Measurements from ENCODE around the gene CD38. TPM values are rescaled to one million over a fixed set of nuclear protein-coding genes. Genes with fewer than 3 reads are reported as not detected.

Gene CD38
- total RNA-seq, 1 experiment from 2014 or later, result 0.07 TPM

DNA sequence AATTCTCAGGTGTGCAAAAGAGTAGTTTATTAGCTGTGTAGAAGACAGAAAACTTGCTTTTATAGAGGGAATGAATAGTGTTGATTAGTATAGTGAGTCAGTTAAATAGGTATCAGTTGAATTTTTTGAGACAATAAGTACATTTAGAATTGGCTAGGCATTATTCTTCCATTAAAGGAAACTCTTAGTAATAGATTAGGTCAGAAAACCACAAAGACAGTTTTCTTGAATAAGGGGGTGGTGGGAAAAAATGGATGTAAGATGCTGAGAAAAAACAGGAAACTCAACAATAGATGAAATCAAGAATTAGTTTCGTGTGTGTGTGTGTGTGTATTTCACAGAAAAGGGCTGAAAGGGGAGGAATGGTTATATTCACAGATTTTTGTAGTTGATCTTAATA lies 16.8 kb downstream of the CD38 start:
- H2BK20ac ChIP-seq (ENCODE audit: low read depth, low read length, poor library complexity, severe bottlenecking), result no peak overlapping the region
- H3K79me2 ChIP-seq (ENCODE audit: insufficient read depth, low read length), result no peaks in the 10 kb centered on the region
- no peaks in the 10 kb centered on the region for H3K23me2 ChIP-seq (ENCODE audit: insufficient read length, low read depth, low read length, poor library complexity, severe bottlenecking)
- no peaks in the 10 kb centered on the region for H3K79me1 ChIP-seq (ENCODE audit: insufficient read depth, low read depth, low read length, poor library complexity, severe bottlenecking)
- no peak overlapping the region for H2AK5ac ChIP-seq (ENCODE audit: insufficient read length, low read length)
- peaks cover 2 to 6% of the 10 kb centered on the region in 2 experiments; a peak in 1 of 4 replicates for H3K4me1 Mint-ChIP-seq
- no peak overlapping the region for H3K4me2 ChIP-seq (ENCODE audit: insufficient read depth, insufficient read length, low read length)
- H2BK120ac ChIP-seq (ENCODE audit: low read depth, low read length, poor library complexity, severe bottlenecking), result no peak overlapping the region
- H3K14ac ChIP-seq (ENCODE audit: insufficient read depth, low read length), result no peak overlapping the region
- TF ChIP-seq CTCF (conservative IDR thresholded peaks at IDR 0.05), result no peak
- no peaks in the 10 kb centered on the region for H4K20me1 ChIP-seq (ENCODE audit: control insufficient read depth, insufficient read depth, insufficient read length)
- H3T11ph ChIP-seq (ENCODE audit: low read length), result no peak overlapping the region
- DNase-seq, result no peak
- no peak overlapping the region for H3K23ac ChIP-seq (ENCODE audit: insufficient read length, low read depth, low read length)
- no peaks in the 10 kb centered on the region for H3K27me3 Mint-ChIP-seq (ENCODE audit: low read depth)
- no CpG with 5 or more reads among the region's 1 CpG for WGBS (ENCODE audit: extremely low coverage, insufficient read length, low lambda C conversion rate)
- no peaks in the 10 kb centered on the region for H3K27me3 ChIP-seq (ENCODE audit: insufficient read depth, low read length)
- no peaks in the 10 kb centered on the region for H3K9me3 ChIP-seq (ENCODE audit: control insufficient read depth, low read depth, low read length)
- no peak overlapping the region for H3K27ac Mint-ChIP-seq
- no peak overlapping the region for H3K27ac ChIP-seq (ENCODE audit: insufficient read length, low read depth, low read length)
- H3K9me3 Mint-ChIP-seq, result peaks cover 10 to 17% of the 10 kb centered on the region in 2 experiments
- H2BK15ac ChIP-seq (ENCODE audit: low read depth, low read length), result no peak overlapping the region
- H2BK12ac ChIP-seq (ENCODE audit: insufficient read length, low read depth, low read length), result no peak overlapping the region
- no peak overlapping the region for H3K9ac ChIP-seq (ENCODE audit: extremely low read depth, insufficient read length, low read length)
- H4K91ac ChIP-seq (ENCODE audit: insufficient read length, low read depth, low read length), result no peak overlapping the region
- H2BK5ac ChIP-seq (ENCODE audit: insufficient read length, low read length), result no peak overlapping the region
- no peak overlapping the region for H3K56ac ChIP-seq (ENCODE audit: insufficient read length, low read depth, low read length)
- H2AFZ ChIP-seq (ENCODE audit: low read length), result no peak overlapping the region
- no peak overlapping the region for H4K8ac ChIP-seq (replicated peaks; ENCODE audit: insufficient read length, low read depth, low read length)
- H3K4ac ChIP-seq (ENCODE audit: low read depth, low read length), result no peak overlapping the region
- H3K4me3 Mint-ChIP-seq, result no peak overlapping the region
- no peaks in the 10 kb centered on the region for H3K4me1 ChIP-seq (ENCODE audit: insufficient read depth, low read length)
- H3K36me3 Mint-ChIP-seq (ENCODE audit: insufficient read depth in 1 of 3, low read depth in 3 of 3), result peaks cover 0 to 5% (median 2%) of the 10 kb centered on the region in 3 experiments; a peak in 2 of 7 replicates
- H4K5ac ChIP-seq (ENCODE audit: insufficient read length, low read depth, low read length), result no peak overlapping the region
- H3K18ac ChIP-seq (ENCODE audit: insufficient read length, low read depth, low read length), result no peak overlapping the region

All from H9 (cell line).